Prostate gland (tissue), 2 donors: ENCODE measurements around the gene METTL1. TPM values are rescaled to one million over a fixed set of nuclear protein-coding genes. Genes with fewer than 3 reads are reported as not detected.

ENCODE experiments used
- DNase-seq: peaks from one replicate; pipeline ENCODE4 v3.0.0-alpha.2; 2019; ENCODE audit warnings: low spot score
- H3K27ac ChIP-seq, 2 donors: fragments of 200-600 bp; sonication (generic); 2 replicates each; pipeline ENCODE4 v1.5.1; 2017 to 2019
- H3K27me3 ChIP-seq: fragments of 200-600 bp; sonication (generic); replicated peaks from 2 replicates; pipeline ENCODE4 v1.5.1; 2019; ENCODE audit not compliant: insufficient read depth
- H3K36me3 ChIP-seq, 2 donors: fragments of 200-600 bp; sonication (generic); 1 replicate in 1 of 2; 2 replicates in 1 of 2; pipeline versions ENCODE4 v1.5.1 to v1.8.1; 2017 to 2019
- H3K4me1 ChIP-seq: fragments of 200-600 bp; sonication (generic); replicated peaks from 2 replicates; pipeline ENCODE4 v1.5.1; 2019
- H3K4me3 ChIP-seq, 2 donors: fragments of 200-600 bp; sonication (generic); 2 replicates each; pipeline ENCODE4 v1.5.1; 2017 to 2019
- H3K9me3 ChIP-seq: fragments of 200-600 bp; sonication (generic); 2 replicates; pipeline ENCODE4 v1.5.1; 2017
- CTCF ChIP-seq, 4 experiments: fragments of 200-600 bp in 2 of 4; fragments of 450-650 bp in 2 of 4; sonication (generic) in 2 of 4; IDR thresholded peaks; 1 replicate in 3 of 4; 2 replicates in 1 of 4; pipeline ENCODE4 v1.5.1; 2016 to 2019; ENCODE audit warnings: antibody characterized with exemption in 4 of 4, mild to moderate bottlenecking in 2 of 4, moderate library complexity in 2 of 4
- POLR2A ChIP-seq: fragments of 450-650 bp; IDR thresholded peaks from one replicate; pipeline ENCODE4 v1.6.1; 2016; ENCODE audit warnings: antibody characterized with exemption, mild to moderate bottlenecking
- POLR2AphosphoS5 ChIP-seq: sonication (generic); formaldehyde crosslinking; IDR thresholded peaks from one replicate; pipeline ENCODE4 v1.6.1; 2017; ENCODE audit warnings: antibody characterized with exemption
- WGBS: methylation state at CpG from one replicate; pipeline ENCODE4 v1.1.5; 2018; 5-methylcytosine and 5-hydroxymethylcytosine counted together
- intact Hi-C: fragments of 100-400 bp; cut with DNase I; formaldehyde crosslinking; loops from one replicate; pipeline ENCODE4 v1.14.2; 2022
- total RNA-seq, 2 donors: library from RNA; depleted of rRNA; stranded (reverse); fragments of >200 nt; gene quantifications; one replicate each; pipeline ENCODE4 v1.1.0, GENCODE V29; 2016

Gene METTL1
- total RNA-seq, 2 donors from 2014 or later: 4.9 to 14.3 TPM

GRCh38 chr12:57731411-57732080 is 40.4 kb downstream of the METTL1 start:
- TF ChIP-seq CTCF (IDR thresholded peaks at IDR 0.05) (no peak), POLR2AphosphoS5 (no peak), POLR2A (no peak)
- Histone ChIP-seq H3K27me3 (no peaks in the 10 kb centered on the region), H3K36me3 (no peaks in the 10 kb centered on the region), H3K27ac (no peak overlapping the region), H3K4me1 (peaks cover 8% of the 10 kb centered on the region), H3K4me3 (no peak overlapping the region), H3K9me3 (no peaks in the 10 kb centered on the region)
- WGBS: 79% methylated on average over 19 of the region's 19 CpGs
- no peak for DNase-seq
- intact Hi-C loops: no loop called here

- WGBS: 75% methylated on average over 13 of the region's 13 CpGs
- H3K4me3 ChIP-seq: no peak overlapping the region
- no peak for TF ChIP-seq CTCF (IDR thresholded peaks at IDR 0.05)
- TF ChIP-seq POLR2AphosphoS5: no peak
- TF ChIP-seq POLR2A: no peak
- H3K36me3 ChIP-seq: no peaks in the 10 kb centered on the region
- H3K4me1 ChIP-seq: no peaks in the 10 kb centered on the region
- H3K9me3 ChIP-seq: no peaks in the 10 kb centered on the region
- H3K27me3 ChIP-seq: no peaks in the 10 kb centered on the region
- intact Hi-C loops: no loop called here
- no peak for DNase-seq
- no peak overlapping the region for H3K27ac ChIP-seq
Observed at GRCh38 chr12:57730336-57731067, 41.4 kb downstream of the METTL1 start.

- TF ChIP-seq CTCF (IDR thresholded peaks at IDR 0.05): no peak
- no peak for TF ChIP-seq POLR2AphosphoS5
- TF ChIP-seq POLR2A: no peak
Observed at GRCh38 chr12:57729321-57729844, 42.5 kb downstream of the METTL1 start.

GRCh38 chr12:57727758-57728395 is 44.0 kb downstream of the METTL1 start:
- no peaks in the 10 kb centered on the region for H3K27me3 ChIP-seq
- intact Hi-C loops: no loop called here
- no peaks in the 10 kb centered on the region for H3K9me3 ChIP-seq
- H3K4me1 ChIP-seq: no peaks in the 10 kb centered on the region
- no peak overlapping the region for H3K4me3 ChIP-seq
- no peak for TF ChIP-seq POLR2A
- 49% methylated on average over 21 of the region's 21 CpGs for WGBS
- no peak for DNase-seq
- no peak overlapping the region for H3K27ac ChIP-seq
- no peaks in the 10 kb centered on the region for H3K36me3 ChIP-seq

More at GRCh38 chr12:57729321-57729844, 42.5 kb downstream of the METTL1 start:
- intact Hi-C loops: no loop called here
- Histone ChIP-seq H3K9me3 (no peaks in the 10 kb centered on the region), H3K36me3 (no peaks in the 10 kb centered on the region), H3K4me3 (no peak overlapping the region), H3K27ac (no peak overlapping the region), H3K4me1 (no peaks in the 10 kb centered on the region), H3K27me3 (no peaks in the 10 kb centered on the region)
- DNase-seq: no peak
- WGBS: 43% methylated on average over 5 of the region's 5 CpGs

GRCh38 chr12:57726884-57727757 is 44.8 kb downstream of the METTL1 start:
- intact Hi-C loops: no loop called here
- no peaks in the 10 kb centered on the region for H3K27me3 ChIP-seq
- no peaks in the 10 kb centered on the region for H3K9me3 ChIP-seq
- 25% methylated on average over 72 of the region's 76 CpGs for WGBS
- H3K27ac ChIP-seq: peak overlapping the region; percentile 32 to 51
- no peaks in the 10 kb centered on the region for H3K36me3 ChIP-seq
- no peak for DNase-seq
- TF ChIP-seq POLR2AphosphoS5 (no peak), CTCF (IDR thresholded peaks at IDR 0.05) (peak in 2 of 4 experiments; percentile 44 to 45), POLR2A (no peak)
- no peaks in the 10 kb centered on the region for H3K4me1 ChIP-seq
- peak overlapping the region; percentile 42 to 51 for H3K4me3 ChIP-seq
